SK-N-SH treated with all-trans-retinoic acid at 6 μM for 48 hours (cell line): ENCODE data around the gene SLC44A2.

ENCODE experiments used
- ATAC-seq: fragments of 200-7000 bp; cut with Tn5 transposase; 3 replicates; pipeline ENCODE4 v1.9.1; 2020; ENCODE audit warnings: mild to moderate bottlenecking, moderate library complexity
- ARNTL ChIP-seq: fragments of 450-650 bp; formaldehyde crosslinking; IDR thresholded peaks from 2 replicates; pipeline ENCODE4 v1.5.0; 2020; ENCODE audit warnings: low read depth, mild to moderate bottlenecking, moderate library complexity, borderline replicate concordance
- CSDC2 ChIP-seq: fragments of 250-450 bp; sonication (Bioruptor Pico); IDR thresholded peaks from 2 replicates; pipeline ENCODE4 v1.5.0; 2020; ENCODE audit warnings: mild to moderate bottlenecking, moderate library complexity
- ESRRG ChIP-seq: fragments of 250-450 bp; sonication (Bioruptor Pico); IDR thresholded peaks from 2 replicates; pipeline ENCODE4 v1.6.1; 2021; ENCODE audit warnings: mild to moderate bottlenecking
- GLIS3 ChIP-seq: fragments of 250-450 bp; sonication (Bioruptor Pico); IDR thresholded peaks from 2 replicates; pipeline ENCODE4 v1.5.0; 2020; ENCODE audit warnings: mild to moderate bottlenecking, moderate library complexity
- OSR1 ChIP-seq: fragments of 250-450 bp; sonication (Bioruptor Pico); IDR thresholded peaks from 2 replicates; pipeline ENCODE4 v1.8.0; 2022; ENCODE audit warnings: moderate library complexity, mild to moderate bottlenecking, inconsistent platforms
- PPARA ChIP-seq: fragments of 250-450 bp; sonication (Bioruptor Pico); IDR thresholded peaks from 2 replicates; pipeline ENCODE4 v1.5.0; 2020; ENCODE audit warnings: mild to moderate bottlenecking, borderline replicate concordance
- RARB ChIP-seq: fragments of 250-450 bp; sonication (Bioruptor Pico); IDR thresholded peaks from 2 replicates; pipeline ENCODE4 v1.8.0; 2021; ENCODE audit warnings: mild to moderate bottlenecking, moderate library complexity
- SNAI2 ChIP-seq: fragments of 250-450 bp; sonication (Bioruptor Pico); IDR thresholded peaks from 2 replicates; pipeline ENCODE4 v1.5.0; 2020; ENCODE audit warnings: mild to moderate bottlenecking, moderate library complexity
- TCF4 ChIP-seq: fragments of 250-450 bp; sonication (Bioruptor Pico); IDR thresholded peaks from 2 replicates; pipeline ENCODE4 v1.8.0; 2021; ENCODE audit warnings: mild to moderate bottlenecking, moderate library complexity, borderline replicate concordance
- TOX ChIP-seq: fragments of 250-450 bp; sonication (Bioruptor Pico); IDR thresholded peaks from 2 replicates; pipeline ENCODE4 v1.8.0; 2021; ENCODE audit warnings: mild to moderate bottlenecking, moderate library complexity, borderline replicate concordance
- ZC3H10 ChIP-seq: fragments of 250-450 bp; sonication (Bioruptor Pico); IDR thresholded peaks from 2 replicates; pipeline ENCODE4 v1.5.1; 2021; ENCODE audit warnings: mild to moderate bottlenecking, moderate library complexity
- ZFP3 ChIP-seq: fragments of 250-450 bp; sonication (Bioruptor Pico); IDR thresholded peaks from 2 replicates; pipeline ENCODE4 v1.5.0; 2020; ENCODE audit warnings: mild to moderate bottlenecking, moderate library complexity
- ZFP30 ChIP-seq: fragments of 450-650 bp; formaldehyde crosslinking; IDR thresholded peaks from 2 replicates; pipeline ENCODE4 v1.5.0; 2022; ENCODE audit warnings: mild to moderate bottlenecking, moderate library complexity
- ZNF565 ChIP-seq: fragments of 450-650 bp; formaldehyde crosslinking; conservative IDR thresholded peaks from 2 replicates; pipeline ENCODE4 v1.5.0; 2020; ENCODE audit warnings: low read depth, mild to moderate bottlenecking, moderate library complexity
- ZNF70 ChIP-seq: fragments of 450-650 bp; formaldehyde crosslinking; IDR thresholded peaks from 2 replicates; pipeline ENCODE4 v1.5.0; 2020; ENCODE audit warnings: mild to moderate bottlenecking, moderate library complexity
- ZNF8 ChIP-seq: fragments of 450-650 bp; formaldehyde crosslinking; IDR thresholded peaks from 2 replicates; pipeline ENCODE4 v1.5.0; 2020; ENCODE audit warnings: mild to moderate bottlenecking, moderate library complexity
- TF ChIP-seq, protein P1 (sequence below): fragments of 250-450 bp; sonication (Bioruptor Pico); IDR thresholded peaks from 2 replicates; pipeline ENCODE4 v1.5.1; 2020; ENCODE audit warnings: low read depth, mild to moderate bottlenecking, moderate library complexity
- TF ChIP-seq, protein P2 (sequence below): fragments of 250-450 bp; sonication (Bioruptor Pico); IDR thresholded peaks from 2 replicates; pipeline ENCODE4 v1.5.1; 2021; ENCODE audit warnings: mild to moderate bottlenecking, moderate library complexity
- TF ChIP-seq, protein P3 (sequence below): fragments of 250-450 bp; sonication (Bioruptor Pico); IDR thresholded peaks from 2 replicates; pipeline ENCODE4 v1.8.0; 2021; ENCODE audit warnings: low read depth, mild to moderate bottlenecking, moderate library complexity, borderline replicate concordance
- TF ChIP-seq, protein P4 (sequence below): fragments of 250-450 bp; sonication (Bioruptor Pico); IDR thresholded peaks from 2 replicates; pipeline ENCODE4 v1.5.0; 2020; ENCODE audit warnings: mild to moderate bottlenecking, moderate library complexity

The SLC44A2 gene

DNA sequence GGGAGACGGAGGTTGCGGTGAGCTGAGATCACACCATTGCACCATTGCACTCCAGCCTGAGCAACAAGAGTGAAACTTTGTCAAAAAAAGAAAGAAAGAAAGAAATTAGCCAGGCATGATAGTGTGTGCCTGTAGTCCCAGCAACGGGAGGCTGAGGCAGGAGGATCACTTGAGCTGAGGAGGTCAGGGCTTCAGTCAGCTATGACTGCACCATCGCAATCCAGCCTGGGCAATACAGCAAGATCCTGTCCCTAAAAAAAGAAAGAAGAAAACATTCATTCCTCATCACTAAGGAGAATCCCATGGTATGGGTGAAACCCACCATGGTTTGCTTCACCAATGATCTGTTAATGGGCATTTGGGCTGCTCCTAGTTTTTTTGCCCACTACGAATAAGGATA, 25.2 kb upstream of the SLC44A2 start:
- TF ChIP-seq PPARA (no peak), ZC3H10 (CRISPR knock-in tag) (no peak), OSR1 (CRISPR knock-in tag) (no peak), ZFP3 (CRISPR knock-in tag) (no peak)
- TF ChIP-seq, protein P1, sequence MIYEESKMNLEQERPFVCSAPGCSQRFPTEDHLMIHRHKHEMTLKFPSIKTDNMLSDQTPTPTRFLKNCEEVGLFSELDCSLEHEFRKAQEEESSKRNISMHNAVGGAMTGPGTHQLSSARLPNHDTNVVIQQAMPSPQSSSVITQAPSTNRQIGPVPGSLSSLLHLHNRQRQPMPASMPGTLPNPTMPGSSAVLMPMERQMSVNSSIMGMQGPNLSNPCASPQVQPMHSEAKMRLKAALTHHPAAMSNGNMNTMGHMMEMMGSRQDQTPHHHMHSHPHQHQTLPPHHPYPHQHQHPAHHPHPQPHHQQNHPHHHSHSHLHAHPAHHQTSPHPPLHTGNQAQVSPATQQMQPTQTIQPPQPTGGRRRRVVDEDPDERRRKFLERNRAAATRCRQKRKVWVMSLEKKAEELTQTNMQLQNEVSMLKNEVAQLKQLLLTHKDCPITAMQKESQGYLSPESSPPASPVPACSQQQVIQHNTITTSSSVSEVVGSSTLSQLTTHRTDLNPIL (CRISPR knock-in tag): no peak
- TF ChIP-seq, protein P2, sequence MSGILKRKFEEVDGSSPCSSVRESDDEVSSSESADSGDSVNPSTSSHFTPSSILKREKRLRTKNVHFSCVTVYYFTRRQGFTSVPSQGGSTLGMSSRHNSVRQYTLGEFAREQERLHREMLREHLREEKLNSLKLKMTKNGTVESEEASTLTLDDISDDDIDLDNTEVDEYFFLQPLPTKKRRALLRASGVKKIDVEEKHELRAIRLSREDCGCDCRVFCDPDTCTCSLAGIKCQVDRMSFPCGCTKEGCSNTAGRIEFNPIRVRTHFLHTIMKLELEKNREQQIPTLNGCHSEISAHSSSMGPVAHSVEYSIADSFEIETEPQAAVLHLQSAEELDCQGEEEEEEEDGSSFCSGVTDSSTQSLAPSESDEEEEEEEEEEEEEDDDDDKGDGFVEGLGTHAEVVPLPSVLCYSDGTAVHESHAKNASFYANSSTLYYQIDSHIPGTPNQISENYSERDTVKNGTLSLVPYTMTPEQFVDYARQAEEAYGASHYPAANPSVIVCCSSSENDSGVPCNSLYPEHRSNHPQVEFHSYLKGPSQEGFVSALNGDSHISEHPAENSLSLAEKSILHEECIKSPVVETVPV (CRISPR knock-in tag): no peak
- ATAC-seq: no peak

DNA sequence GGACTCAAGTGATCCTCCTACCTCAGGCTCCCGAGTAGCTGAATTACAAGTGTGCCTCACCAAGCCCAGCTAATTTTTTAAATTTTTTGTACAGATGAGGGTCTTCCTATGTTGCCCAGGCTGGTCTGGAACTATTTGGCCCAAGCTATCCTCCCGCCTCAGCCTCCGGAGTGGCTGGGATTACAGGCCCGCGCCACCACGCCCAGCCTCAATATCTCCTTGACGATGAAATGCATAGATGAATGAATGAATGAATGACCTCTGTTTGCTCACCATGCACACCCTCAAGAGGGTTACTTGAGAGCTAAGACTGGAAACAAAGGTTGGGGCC, 23.4 kb upstream of the SLC44A2 start:
- no peak for TF ChIP-seq ZFP30 (CRISPR knock-in tag)
- TF ChIP-seq ZNF8 (CRISPR knock-in tag): no peak
- no peak for TF ChIP-seq ZNF565 (CRISPR knock-in tag)
- TF ChIP-seq CSDC2 (CRISPR knock-in tag): no peak
- TF ChIP-seq ESRRG (CRISPR knock-in tag): no peak
- TF ChIP-seq, protein P1 (CRISPR knock-in tag): no peak
- TF ChIP-seq SNAI2: no peak
- TF ChIP-seq OSR1 (CRISPR knock-in tag): no peak
- TF ChIP-seq RARB (CRISPR knock-in tag): no peak
- TF ChIP-seq ZNF70 (CRISPR knock-in tag): no peak
- no peak for TF ChIP-seq ZC3H10 (CRISPR knock-in tag)
- TF ChIP-seq TOX (CRISPR knock-in tag): no peak
- TF ChIP-seq GLIS3 (CRISPR knock-in tag): no peak
- TF ChIP-seq, protein P3, sequence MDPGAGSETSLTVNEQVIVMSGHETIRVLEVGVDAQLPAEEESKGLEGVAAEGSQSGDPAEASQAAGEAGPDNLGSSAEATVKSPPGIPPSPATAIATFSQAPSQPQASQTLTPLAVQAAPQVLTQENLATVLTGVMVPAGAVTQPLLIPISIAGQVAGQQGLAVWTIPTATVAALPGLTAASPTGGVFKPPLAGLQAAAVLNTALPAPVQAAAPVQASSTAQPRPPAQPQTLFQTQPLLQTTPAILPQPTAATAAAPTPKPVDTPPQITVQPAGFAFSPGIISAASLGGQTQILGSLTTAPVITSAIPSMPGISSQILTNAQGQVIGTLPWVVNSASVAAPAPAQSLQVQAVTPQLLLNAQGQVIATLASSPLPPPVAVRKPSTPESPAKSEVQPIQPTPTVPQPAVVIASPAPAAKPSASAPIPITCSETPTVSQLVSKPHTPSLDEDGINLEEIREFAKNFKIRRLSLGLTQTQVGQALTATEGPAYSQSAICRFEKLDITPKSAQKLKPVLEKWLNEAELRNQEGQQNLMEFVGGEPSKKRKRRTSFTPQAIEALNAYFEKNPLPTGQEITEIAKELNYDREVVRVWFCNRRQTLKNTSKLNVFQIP: no peak
- TF ChIP-seq ARNTL (CRISPR knock-in tag): no peak
- TF ChIP-seq PPARA: no peak
- TF ChIP-seq, protein P4, sequence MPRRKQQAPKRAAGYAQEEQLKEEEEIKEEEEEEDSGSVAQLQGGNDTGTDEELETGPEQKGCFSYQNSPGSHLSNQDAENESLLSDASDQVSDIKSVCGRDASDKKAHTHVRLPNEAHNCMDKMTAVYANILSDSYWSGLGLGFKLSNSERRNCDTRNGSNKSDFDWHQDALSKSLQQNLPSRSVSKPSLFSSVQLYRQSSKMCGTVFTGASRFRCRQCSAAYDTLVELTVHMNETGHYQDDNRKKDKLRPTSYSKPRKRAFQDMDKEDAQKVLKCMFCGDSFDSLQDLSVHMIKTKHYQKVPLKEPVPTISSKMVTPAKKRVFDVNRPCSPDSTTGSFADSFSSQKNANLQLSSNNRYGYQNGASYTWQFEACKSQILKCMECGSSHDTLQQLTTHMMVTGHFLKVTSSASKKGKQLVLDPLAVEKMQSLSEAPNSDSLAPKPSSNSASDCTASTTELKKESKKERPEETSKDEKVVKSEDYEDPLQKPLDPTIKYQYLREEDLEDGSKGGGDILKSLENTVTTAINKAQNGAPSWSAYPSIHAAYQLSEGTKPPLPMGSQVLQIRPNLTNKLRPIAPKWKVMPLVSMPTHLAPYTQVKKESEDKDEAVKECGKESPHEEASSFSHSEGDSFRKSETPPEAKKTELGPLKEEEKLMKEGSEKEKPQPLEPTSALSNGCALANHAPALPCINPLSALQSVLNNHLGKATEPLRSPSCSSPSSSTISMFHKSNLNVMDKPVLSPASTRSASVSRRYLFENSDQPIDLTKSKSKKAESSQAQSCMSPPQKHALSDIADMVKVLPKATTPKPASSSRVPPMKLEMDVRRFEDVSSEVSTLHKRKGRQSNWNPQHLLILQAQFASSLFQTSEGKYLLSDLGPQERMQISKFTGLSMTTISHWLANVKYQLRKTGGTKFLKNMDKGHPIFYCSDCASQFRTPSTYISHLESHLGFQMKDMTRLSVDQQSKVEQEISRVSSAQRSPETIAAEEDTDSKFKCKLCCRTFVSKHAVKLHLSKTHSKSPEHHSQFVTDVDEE: no peak
- ATAC-seq: no peak; the same call in 2 of the 3 replicates

DNA sequence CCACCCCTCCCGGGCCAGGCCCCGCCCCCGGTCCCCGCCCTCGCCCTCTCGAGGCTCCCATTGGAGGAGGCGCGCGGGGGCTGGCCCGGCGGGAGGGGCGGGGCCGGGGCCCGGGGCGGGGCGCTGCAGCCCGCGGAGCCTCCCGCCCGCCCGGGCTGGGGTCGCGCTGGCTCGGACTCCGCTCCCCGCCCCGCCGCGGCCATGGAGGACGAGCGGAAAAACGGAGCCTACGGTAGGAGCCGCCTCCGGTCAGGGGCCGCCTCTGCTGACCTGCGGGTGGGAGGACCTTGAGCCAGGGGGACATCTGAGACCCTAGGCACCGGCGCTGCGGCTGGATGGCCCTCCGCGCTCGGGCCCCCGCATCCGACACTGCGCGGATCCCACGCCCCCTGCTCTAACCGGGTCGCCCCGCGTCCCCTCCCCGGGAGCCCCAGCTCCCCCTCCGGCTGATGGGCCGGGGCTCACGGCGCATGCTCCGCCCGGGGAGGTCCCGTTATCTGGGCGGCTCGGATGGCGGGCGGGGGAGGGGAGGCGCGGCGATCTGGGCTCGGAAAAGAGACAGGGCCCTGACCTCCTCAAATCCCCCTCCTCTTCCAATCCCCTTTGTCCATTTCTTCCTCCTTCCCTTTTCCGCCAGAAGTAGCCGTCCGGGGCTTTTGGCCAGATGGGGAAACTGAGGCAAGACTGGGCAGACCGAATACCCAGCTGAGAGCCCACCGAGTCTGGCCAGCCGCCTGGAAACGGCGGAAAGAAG, 22.8 kb upstream of the SLC44A2 start:
- ATAC-seq: peak; percentile 96

More for the DNA sequence above, 22.8 kb upstream of the SLC44A2 start:
- TF ChIP-seq TCF4 (CRISPR knock-in tag): no peak
- no peak for TF ChIP-seq ZNF70 (CRISPR knock-in tag)
- TF ChIP-seq, all 23 proteins: peak for 0
